MCF 10A (cell line): ENCODE results near the gene GRIN3B. TPM values are rescaled to one million over a fixed set of nuclear protein-coding genes. Genes with fewer than 3 reads are reported as not detected.

Experiments used
- BruUV-seq: library from RNA; stranded (reverse); fragments of 400-500 nt; replicated peaks from 2 replicates; lab custom pipeline; 2021; lab: Mats Ljungman, UMichigan
- CTCF ChIA-PET: fragments of 300-600 bp; sonication (Branson Sonifier 250); formaldehyde crosslinking; extraction: SDS; loops from one replicate; lab custom pipeline; 2021; ENCODE audit warnings: antibody characterized with exemption, inconsistent platforms; lab: Yijun Ruan, JAX
- POLR2A ChIA-PET: fragments of 300-600, 350-650 bp; sonication (Branson Sonifier 250); formaldehyde crosslinking; extraction: SDS; loops from one replicate; lab custom pipeline; 2020; ENCODE audit warnings: antibody characterized with exemption, inconsistent platforms; lab: Yijun Ruan, JAX
- DNase-seq: peaks from one replicate; pipeline ENCODE4 v3.0.0-alpha.2; 2018; ENCODE audit not compliant: unreplicated experiment
- H3K27ac Mint-ChIP-seq: one replicate; pipeline ENCODE4 v1.8.0; 2022; ENCODE audit warnings: mild to moderate bottlenecking, low read depth, mixed read lengths; ENCODE audit not compliant: unreplicated experiment
- H3K27me3 Mint-ChIP-seq: one replicate; pipeline ENCODE4 v1.8.0; 2022; ENCODE audit warnings: mixed read lengths; ENCODE audit not compliant: insufficient read depth, unreplicated experiment
- H3K36me3 Mint-ChIP-seq: one replicate; pipeline ENCODE4 v1.8.0; 2022; ENCODE audit warnings: mild to moderate bottlenecking, moderate library complexity, mixed read lengths; ENCODE audit not compliant: insufficient read depth, unreplicated experiment
- H3K4me1 Mint-ChIP-seq: one replicate; pipeline ENCODE4 v1.8.0; 2022; ENCODE audit warnings: mixed read lengths; ENCODE audit not compliant: insufficient read depth, unreplicated experiment
- H3K4me3 Mint-ChIP-seq: one replicate; pipeline ENCODE4 v1.8.0; 2022; ENCODE audit warnings: mild to moderate bottlenecking, moderate library complexity, mixed read lengths; ENCODE audit not compliant: unreplicated experiment
- H3K9me3 Mint-ChIP-seq: one replicate; pipeline ENCODE4 v1.8.0; 2022; ENCODE audit warnings: mixed read lengths; ENCODE audit not compliant: unreplicated experiment
- CTCF ChIP-seq: fragments of 200-600 bp; IDR thresholded peaks from one replicate; pipeline ENCODE4 v1.8.0; 2022; ENCODE audit warnings: antibody characterized with exemption, mild to moderate bottlenecking; ENCODE audit not compliant: unreplicated experiment
- intact Hi-C: fragments of 100-400 bp; cut with micrococcal nuclease; formaldehyde crosslinking; loops from 2 replicates; pipeline ENCODE4 v1.14.1; 2022
- total RNA-seq: library from RNA; stranded (reverse); gene quantifications from 2 replicates; pipeline ENCODE4 v1.2.3, GENCODE V29; 2022

GRIN3B gene
- total RNA-seq, 1 experiment from 2014 or later, result not detected

DNA sequence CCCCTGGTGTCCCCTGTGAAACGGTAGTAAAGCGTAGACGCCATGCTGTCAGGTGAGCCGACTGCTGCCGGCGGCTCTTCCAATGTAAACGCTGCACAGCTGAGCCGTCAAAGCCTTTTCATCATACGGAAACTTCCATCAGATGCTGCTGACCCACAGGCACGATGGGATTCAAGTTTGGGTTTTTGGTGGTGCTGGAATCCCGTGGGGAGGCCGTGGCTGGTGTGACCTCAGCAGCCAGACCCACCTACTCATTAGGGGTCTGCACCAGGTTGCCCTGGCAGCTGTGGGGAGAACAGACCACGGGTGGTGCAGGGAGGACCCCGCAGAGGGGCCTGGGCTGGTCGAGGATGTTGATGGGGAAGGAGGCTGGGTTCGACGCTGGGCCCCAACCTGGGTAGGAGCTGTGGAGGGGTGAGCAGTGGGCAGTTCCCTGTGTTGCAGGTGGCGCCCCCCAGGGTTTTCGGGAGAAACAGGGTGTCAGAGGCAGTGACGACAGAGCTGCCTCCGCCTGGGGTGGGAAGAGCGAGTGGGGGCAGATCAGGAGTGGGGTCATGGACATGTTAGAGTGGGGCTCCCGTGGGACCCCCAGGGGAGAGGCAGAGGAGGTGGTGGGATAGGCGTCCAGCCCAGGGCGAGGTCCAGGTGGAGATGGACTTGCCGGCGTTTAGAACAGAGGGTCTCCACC, 6.6 kb downstream of the GRIN3B start:
- no peak for TF ChIP-seq CTCF
- ChIA-PET POLR2A (interaction anchor here (0.6 to 1.0 kb wide), 3 partner anchors 83 to 228 kb away, joined by 3 read pairs; no protein-coding TSS in a partner anchor), CTCF (no interaction called here)
- DNase-seq, result no peak
- H3K4me3 Mint-ChIP-seq, result no peak overlapping the region
- no peaks in the 10 kb centered on the region for H3K9me3 Mint-ChIP-seq
- no peaks in the 10 kb centered on the region for H3K27me3 Mint-ChIP-seq
- H3K27ac Mint-ChIP-seq, result no peak overlapping the region
- H3K4me1 Mint-ChIP-seq, result no peaks in the 10 kb centered on the region
- intact Hi-C loops, result no loop called here
- H3K36me3 Mint-ChIP-seq, result peaks cover 14% of the 10 kb centered on the region
- no TSS peak for BruUV-seq

- H3K27ac Mint-ChIP-seq, result no peak overlapping the region
- peaks cover 14% of the 10 kb centered on the region for H3K36me3 Mint-ChIP-seq
- POLR2A ChIA-PET, result no interaction called here
- no peaks in the 10 kb centered on the region for H3K9me3 Mint-ChIP-seq
- H3K27me3 Mint-ChIP-seq, result no peaks in the 10 kb centered on the region
- H3K4me3 Mint-ChIP-seq, result no peak overlapping the region
- CTCF ChIA-PET, result interaction anchor here (0.6 kb wide), 1 partner anchor 236 kb away, joined by 4 read pairs; no protein-coding TSS in a partner anchor
- BruUV-seq, result no TSS peak
- DNase-seq, result no peak
- intact Hi-C loops, result no loop called here
- no peaks in the 10 kb centered on the region for H3K4me1 Mint-ChIP-seq
- TF ChIP-seq CTCF, result no peak
Measured at GRCh38 chr19:1007399-1008251, 7.4 kb downstream of the GRIN3B start.

GRCh38 chr19:1008268-1009040, 8.2 kb downstream of the GRIN3B start:
- no peak overlapping the region for H3K4me3 Mint-ChIP-seq
- no TSS peak for BruUV-seq
- H3K4me1 Mint-ChIP-seq, result no peaks in the 10 kb centered on the region
- no peaks in the 10 kb centered on the region for H3K9me3 Mint-ChIP-seq
- intact Hi-C loops, result no loop called here
- H3K27ac Mint-ChIP-seq, result no peak overlapping the region
- ChIA-PET POLR2A (no interaction called here), CTCF (no interaction called here)
- TF ChIP-seq CTCF, result no peak
- H3K36me3 Mint-ChIP-seq, result peaks cover 14% of the 10 kb centered on the region
- no peak for DNase-seq
- no peaks in the 10 kb centered on the region for H3K27me3 Mint-ChIP-seq
